Kidney (tissue), 14 donors: ENCODE measurements around the gene TELO2. TPM values are rescaled to one million over a fixed set of nuclear protein-coding genes. Genes with fewer than 3 reads are reported as not detected.
A peak's percentile ranks its signal among the peaks of the same experiment; 100 is the strongest.

Experiments used
- DNase-seq, 5 donors: peaks; one replicate each; pipeline ENCODE4 v3.0.0-alpha.2; 2013 to 2020
- FAIRE-seq: peaks from 2 replicates; lab custom pipeline; 2012; peaks lifted over from hg19 to GRCh38; lab: Jason Lieb, UNC
- H3K27ac ChIP-seq, 2 donors: one replicate each; pipeline ENCODE4 v1.7.0; 2013; ENCODE audit warnings: low read depth in 2 of 2, low read length in 2 of 2, inconsistent platforms in 1 of 2
- H3K27me3 ChIP-seq: one replicate; pipeline ENCODE4 v1.7.1; 2013; ENCODE audit warnings: low read length, inconsistent platforms; ENCODE audit not compliant: control insufficient read depth, insufficient read depth
- H3K36me3 ChIP-seq, 3 donors: one replicate each; pipeline versions ENCODE4 v1.7.0 to v1.7.1; 2013; ENCODE audit warnings: low read length in 3 of 3, control low read depth in 1 of 3, inconsistent platforms in 1 of 3; ENCODE audit not compliant: insufficient read depth in 3 of 3, control insufficient read depth in 2 of 3
- H3K4me1 ChIP-seq, 3 donors: one replicate each; pipeline versions ENCODE4 v1.7.0 to v1.7.1; 2013; ENCODE audit warnings: low read length in 3 of 3, inconsistent platforms in 1 of 3, low read depth in 1 of 3; ENCODE audit not compliant: control insufficient read depth in 2 of 3, insufficient read depth in 2 of 3
- H3K4me3 ChIP-seq, 3 donors: one replicate each; pipeline versions ENCODE4 v1.7.0 to v1.8.1; 2013; ENCODE audit warnings: low read length in 3 of 3, control low read depth in 1 of 3, inconsistent platforms in 1 of 3
- H3K9ac ChIP-seq, 3 donors: one replicate each; pipeline versions ENCODE4 v1.7.0 to v1.7.1; 2013; ENCODE audit warnings: low read length in 3 of 3, control low read depth in 1 of 3, inconsistent platforms in 1 of 3
- H3K9me3 ChIP-seq, 3 donors: one replicate each; pipeline versions ENCODE4 v1.7.0 to v1.7.1; 2013; ENCODE audit warnings: low read length in 3 of 3, control low read depth in 1 of 3, inconsistent platforms in 1 of 3; ENCODE audit not compliant: control insufficient read depth in 2 of 3, insufficient read depth in 1 of 3
- intact Hi-C: fragments of 100-400 bp; cut with DNase I; formaldehyde crosslinking; loops from one replicate; pipeline ENCODE4 v1.11.1; 2022
- polyA plus RNA-seq: library from polyadenylated mRNA; stranded (reverse); fragments of 350-450 nt; fragmentation: Illumina TruSeq; extraction: RNeasy Lipid Tissue Mini Kit (QIAGEN cat#74804); gene quantifications from one replicate; pipeline ENCODE4 v1.2.3, GENCODE V29; 2014; ENCODE audit warnings: low read depth, low replicate concordance; ENCODE audit not compliant: insufficient read depth
- total RNA-seq: library from RNA; stranded (reverse); fragmentation: NEBNext Ultra II Directional; extraction: Animal tissue kit (Norgen Biotek cat#: 25700); gene quantifications from one replicate; pipeline ENCODE4 v1.2.1, GENCODE V29; 2021
- TF ChIP-seq, protein P1 (sequence below): IDR thresholded peaks from 3 replicates; pipeline ENCODE4 v1.5.1; 2012; ENCODE audit warnings: mild to moderate bottlenecking, moderate library complexity, borderline replicate concordance; ENCODE audit not compliant: insufficient read depth; ENCODE audit errors: extremely low read depth
- donor health status: control.
- donor health status: control.
- donor health status: control.
- donor health status: control.
- donor health status: control.
- donor health status: DM: yes; HTN: yes; CAD: no.
- donor health status: Normal renal cell carcinoma (clear cell type).

The TELO2 gene
- total and polyA plus RNA-seq, 2 donors from 2014 or later = 27.7 to 37.4 TPM

DNA sequence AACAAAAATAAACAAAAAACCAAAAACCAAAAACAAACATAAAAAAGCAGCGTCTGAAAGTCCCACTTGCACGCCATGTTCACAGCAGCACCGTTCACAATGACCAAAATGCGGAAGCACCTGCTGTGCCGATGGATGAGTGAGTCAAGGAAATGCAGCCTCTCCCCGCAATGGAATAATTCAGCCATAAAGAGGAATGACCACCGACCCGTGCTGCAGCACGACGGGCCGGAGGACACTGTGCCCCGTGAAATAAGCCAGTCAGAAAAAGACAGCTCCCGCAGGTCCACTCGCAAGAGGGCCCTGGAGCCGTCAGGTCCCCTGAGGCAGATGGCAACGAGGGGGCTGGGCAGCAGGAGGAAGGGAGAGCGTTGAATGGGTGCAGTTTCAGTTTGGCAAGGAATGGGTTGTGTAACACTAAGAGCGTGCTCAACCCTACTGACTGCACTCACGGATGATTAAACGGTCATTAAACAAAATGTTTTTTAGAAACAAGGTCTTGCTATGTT is 23.4 kb upstream of the TELO2 start:
- intact Hi-C loops = no loop called here
- H3K4me1 ChIP-seq = peaks cover 0 to 26% (median 0%) of the 10 kb centered on the region in 3 donors
- no peaks in the 10 kb centered on the region for H3K36me3 ChIP-seq
- no peak for FAIRE-seq
- H3K27ac ChIP-seq = no peak overlapping the region
- H3K9me3 ChIP-seq = no peaks in the 10 kb centered on the region
- TF ChIP-seq, protein P1, sequence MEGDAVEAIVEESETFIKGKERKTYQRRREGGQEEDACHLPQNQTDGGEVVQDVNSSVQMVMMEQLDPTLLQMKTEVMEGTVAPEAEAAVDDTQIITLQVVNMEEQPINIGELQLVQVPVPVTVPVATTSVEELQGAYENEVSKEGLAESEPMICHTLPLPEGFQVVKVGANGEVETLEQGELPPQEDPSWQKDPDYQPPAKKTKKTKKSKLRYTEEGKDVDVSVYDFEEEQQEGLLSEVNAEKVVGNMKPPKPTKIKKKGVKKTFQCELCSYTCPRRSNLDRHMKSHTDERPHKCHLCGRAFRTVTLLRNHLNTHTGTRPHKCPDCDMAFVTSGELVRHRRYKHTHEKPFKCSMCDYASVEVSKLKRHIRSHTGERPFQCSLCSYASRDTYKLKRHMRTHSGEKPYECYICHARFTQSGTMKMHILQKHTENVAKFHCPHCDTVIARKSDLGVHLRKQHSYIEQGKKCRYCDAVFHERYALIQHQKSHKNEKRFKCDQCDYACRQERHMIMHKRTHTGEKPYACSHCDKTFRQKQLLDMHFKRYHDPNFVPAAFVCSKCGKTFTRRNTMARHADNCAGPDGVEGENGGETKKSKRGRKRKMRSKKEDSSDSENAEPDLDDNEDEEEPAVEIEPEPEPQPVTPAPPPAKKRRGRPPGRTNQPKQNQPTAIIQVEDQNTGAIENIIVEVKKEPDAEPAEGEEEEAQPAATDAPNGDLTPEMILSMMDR = no peak
- DNase-seq = peak in 2 of 5 donors; percentile 10 to 41
- H3K9ac ChIP-seq = no peak overlapping the region
- no peaks in the 10 kb centered on the region for H3K27me3 ChIP-seq
- no peak overlapping the region for H3K4me3 ChIP-seq

DNA sequence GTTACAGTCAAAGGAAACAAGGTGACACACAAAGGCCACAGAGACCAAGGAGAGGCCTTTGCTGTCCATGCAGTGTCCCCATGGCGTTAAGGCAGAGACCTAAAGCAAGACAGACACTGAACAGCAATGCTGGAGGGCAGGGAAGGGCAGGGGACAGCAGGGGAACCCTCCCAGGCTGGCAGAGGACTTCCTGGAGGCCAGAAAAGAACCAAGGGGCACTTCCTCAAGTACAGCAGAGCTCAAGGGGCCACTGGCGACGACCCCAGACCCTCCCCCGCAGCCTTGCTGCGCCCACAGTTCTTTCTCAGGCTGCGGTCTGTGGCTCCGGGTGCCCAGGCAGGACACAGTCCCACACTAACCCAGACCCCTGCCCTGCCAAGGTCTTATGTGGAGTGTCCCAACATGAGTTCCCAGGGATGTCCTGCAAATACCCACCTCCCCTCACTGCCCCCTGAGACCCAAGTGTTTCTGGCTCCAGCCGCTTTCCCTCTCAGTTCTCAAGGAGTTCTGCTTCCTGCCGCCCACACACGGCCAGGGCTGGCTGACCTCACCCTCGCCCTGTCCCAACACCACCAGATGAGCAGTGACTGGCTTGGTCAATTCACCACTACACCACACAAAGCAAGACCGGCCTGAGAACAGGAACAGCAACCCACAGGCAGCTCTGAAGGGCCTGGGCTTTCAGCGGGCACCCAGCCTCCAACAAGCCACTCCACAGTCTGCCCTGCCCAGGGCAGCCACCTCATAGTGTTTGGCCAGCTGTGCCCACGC is 22.5 kb upstream of the TELO2 start:
- DNase-seq (no peak), FAIRE-seq (no peak)
- Histone ChIP-seq H3K4me3 (no peak overlapping the region), H3K36me3 (no peaks in the 10 kb centered on the region), H3K4me1 (peaks cover 0 to 29% (median 0%) of the 10 kb centered on the region in 3 donors), H3K27me3 (no peaks in the 10 kb centered on the region), H3K27ac (peak overlapping the region in 1 of 2 donors; percentile 25), H3K9ac (no peak overlapping the region), H3K9me3 (no peaks in the 10 kb centered on the region)
- TF ChIP-seq, protein P1 = no peak
- intact Hi-C loops = no loop called here

DNA sequence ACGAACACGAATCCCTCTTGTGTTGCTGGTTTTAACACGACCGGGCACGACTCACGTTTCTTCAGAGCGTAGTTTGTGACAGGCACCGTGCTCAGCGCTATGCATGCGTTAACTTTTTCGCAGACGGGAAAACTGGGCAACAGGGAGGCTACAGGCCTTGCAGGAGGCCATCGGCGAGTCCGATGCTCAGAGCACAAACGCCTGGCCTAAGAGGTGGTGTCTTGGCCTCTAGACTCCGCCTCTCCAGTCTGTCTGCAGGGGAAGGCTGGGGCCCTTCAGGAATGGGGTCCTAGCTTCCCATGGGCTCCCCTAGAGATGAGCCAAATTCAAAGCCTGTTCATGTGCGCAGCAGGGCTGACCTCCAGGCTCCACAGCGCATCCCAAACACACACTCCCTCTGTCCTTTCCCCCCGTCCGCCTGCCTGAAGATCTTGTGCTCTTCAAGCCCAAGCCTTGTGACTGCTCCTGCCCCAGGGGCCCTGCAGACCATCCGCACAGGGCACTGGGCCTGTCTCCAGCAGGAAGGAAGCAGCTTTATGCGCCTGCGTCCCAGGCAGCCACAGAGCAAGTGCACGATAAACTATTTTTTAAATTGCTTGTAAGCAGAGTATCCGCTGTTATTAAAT is 21.5 kb upstream of the TELO2 start:
- Histone ChIP-seq H3K9ac (no peak overlapping the region), H3K4me1 (peaks cover 0 to 30% (median 0%) of the 10 kb centered on the region in 3 donors), H3K9me3 (no peaks in the 10 kb centered on the region), H3K4me3 (no peak overlapping the region), H3K27me3 (no peaks in the 10 kb centered on the region), H3K27ac (peak overlapping the region in 1 of 2 donors; percentile 9), H3K36me3 (no peaks in the 10 kb centered on the region)
- TF ChIP-seq, protein P1 = no peak
- DNase-seq (no peak), FAIRE-seq (no peak)
- intact Hi-C loops = no loop called here
